Globus pallidus (tissue), 1 donor: ENCODE data around the gene TEX28.
"Not testable (repeated sequence)": the region's sequence is repeated elsewhere in the genome, so short reads cannot be mapped to it uniquely, and the experiment has no call there.

ENCODE experiments used
- DNase-seq: peaks from one replicate; pipeline ENCODE4 v3.0.0-alpha.2; 2015; ENCODE audit warnings: low spot score

Gene TEX28

GRCh38 chrX:154247377-154248045, 47.4 kb downstream of the TEX28 start:
- not testable (repeated sequence) for DNase-seq

GRCh38 chrX:154239982-154240503, 54.9 kb downstream of the TEX28 start:
- not testable (repeated sequence) for DNase-seq

- DNase-seq = not testable (repeated sequence)
These were observed 55.9 kb downstream of the TEX28 start for GRCh38 chrX:154238939-154239559.

- not testable (repeated sequence) for DNase-seq
These were observed 61.3 kb downstream of the TEX28 start for GRCh38 chrX:154233620-154234019.

DNA sequence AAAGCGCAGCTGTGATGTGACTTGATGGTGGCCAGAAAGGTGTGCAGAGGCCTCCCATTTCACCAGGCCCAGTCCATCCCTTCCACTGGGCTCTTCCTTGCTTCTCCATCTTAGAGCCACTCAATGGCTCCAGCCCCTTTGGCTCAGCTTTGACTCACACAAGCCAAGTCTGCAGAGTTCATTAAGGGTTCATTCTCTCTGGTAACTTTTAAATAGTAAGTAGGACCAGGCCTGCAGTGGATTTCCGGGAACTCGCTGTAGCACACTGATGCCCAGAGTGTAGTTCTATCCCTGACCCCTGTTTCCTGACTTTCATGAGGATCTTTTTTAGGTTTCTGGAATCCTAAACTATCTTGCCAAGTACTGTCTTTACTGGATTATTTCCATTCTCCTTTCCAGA, 63.5 kb downstream of the TEX28 start:
- not testable (repeated sequence) for DNase-seq

DNA sequence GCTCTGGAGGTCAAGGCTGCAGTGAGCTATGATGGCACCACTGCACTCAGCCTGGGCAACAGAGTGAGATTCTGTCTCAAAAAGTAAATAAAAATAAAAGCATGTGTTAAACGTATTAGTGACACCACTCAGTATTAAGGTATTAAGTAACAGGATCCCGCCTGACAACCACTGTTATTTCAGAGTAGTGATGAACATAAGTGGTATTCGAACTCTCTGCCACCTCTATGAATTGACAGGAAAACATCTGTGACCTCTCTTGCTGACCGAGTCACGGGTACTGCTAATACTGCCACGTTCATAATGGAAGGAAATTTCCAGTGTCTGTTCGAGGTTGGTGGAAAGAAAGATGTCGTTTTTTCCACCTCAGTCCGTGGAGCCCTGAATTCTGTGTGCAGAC, 68.2 kb downstream of the TEX28 start:
- not testable (repeated sequence) for DNase-seq

GRCh38 chrX:154225292-154225691, 69.6 kb downstream of the TEX28 start:
- not testable (repeated sequence) for DNase-seq
